NCI-H446 (cell line): Measurements from ENCODE around the gene CRTAP.
"Not testable (repeated sequence)": the region's sequence is repeated elsewhere in the genome, so short reads cannot be mapped to it uniquely, and the experiment has no call there.

Experiments
- DNase-seq, 2 experiments: peaks; one replicate each; lab custom pipeline; 2025; lab: John Stamatoyannopoulos, UW

Gene CRTAP

DNA sequence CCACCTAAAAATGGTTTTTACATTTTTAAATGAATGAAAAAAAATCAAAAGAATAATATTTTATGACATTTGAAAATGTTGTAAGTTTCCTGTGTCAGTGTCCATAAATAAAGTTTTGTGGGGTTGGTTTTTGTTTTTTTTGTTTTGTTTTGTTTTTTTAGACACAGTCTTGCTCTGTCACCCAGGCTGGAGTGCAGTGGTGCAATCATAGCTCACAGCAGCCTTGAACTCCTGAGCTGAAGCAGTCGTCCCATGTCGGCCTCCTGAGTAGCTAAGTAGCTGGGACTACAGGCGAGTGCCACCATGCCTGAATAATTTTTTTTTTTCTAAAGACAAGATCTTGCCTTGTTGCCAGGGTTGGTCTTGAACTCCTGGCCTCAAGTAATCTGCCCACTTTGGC, 14.1 kb upstream of the CRTAP start:
- no peak for DNase-seq

DNA sequence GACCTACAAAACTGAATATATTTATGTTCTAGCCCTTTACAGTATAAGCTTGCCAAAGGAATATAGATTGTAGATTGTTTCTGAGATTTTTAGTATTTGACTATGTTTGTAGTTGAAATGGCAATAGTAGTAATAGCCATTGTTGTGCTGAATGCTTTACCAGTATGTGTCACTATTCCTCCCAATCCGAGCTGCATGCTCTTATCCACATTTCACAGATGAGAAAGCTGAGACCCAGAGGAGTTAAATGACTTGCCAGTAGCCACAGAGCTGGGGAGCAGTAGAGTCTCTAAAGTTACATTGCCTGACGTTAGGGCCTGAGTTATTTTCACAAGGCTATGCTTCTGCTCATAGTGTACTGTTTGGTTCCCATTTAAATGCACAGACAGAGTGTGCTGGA, 13.6 kb upstream of the CRTAP start:
- DNase-seq, result no peak

DNA sequence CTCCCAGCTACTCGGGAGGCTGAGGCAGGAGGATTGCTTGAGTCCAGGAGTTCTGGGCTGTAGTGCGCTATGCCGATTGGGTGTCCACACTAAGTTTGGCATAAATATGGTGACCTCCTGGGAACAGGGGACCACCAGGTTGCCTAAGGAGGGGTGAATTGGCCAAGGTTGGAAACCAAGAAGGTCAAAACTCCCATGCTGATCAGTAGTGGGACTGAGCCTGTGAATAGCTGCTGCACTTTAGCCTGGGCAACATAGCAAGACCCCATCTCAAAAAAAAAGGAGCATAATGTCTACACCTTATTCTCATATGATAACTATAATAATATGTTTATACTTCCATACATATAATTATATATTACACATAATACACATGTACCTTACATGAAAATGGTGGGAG, 10.8 kb upstream of the CRTAP start:
- no peak for DNase-seq

- DNase-seq, result no peak
Observed at GRCh38 chr3:33103480-33103879, 10.3 kb upstream of the CRTAP start.

DNA sequence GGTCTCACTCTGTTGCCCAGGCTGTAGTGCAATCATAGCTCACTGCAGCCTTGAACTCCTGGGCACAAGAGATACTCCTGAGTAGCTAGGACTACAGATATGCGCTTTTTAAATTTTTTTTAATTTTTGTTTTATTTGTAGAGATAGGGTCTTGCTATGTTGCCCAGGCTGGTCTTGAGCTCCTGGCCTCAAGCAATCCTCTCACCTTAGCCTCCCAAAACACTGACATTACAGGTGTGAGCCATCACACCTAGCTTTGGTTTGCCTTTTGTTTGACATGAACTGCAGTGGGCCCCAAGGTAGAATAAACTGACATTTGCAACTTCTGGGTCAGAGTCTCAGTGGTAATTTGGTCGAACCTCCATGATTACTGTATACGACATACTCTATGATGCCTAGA, 9.0 kb upstream of the CRTAP start:
- no peak for DNase-seq

GRCh38 chr3:33105341-33105948, 8.4 kb upstream of the CRTAP start:
- no peak for DNase-seq

DNA sequence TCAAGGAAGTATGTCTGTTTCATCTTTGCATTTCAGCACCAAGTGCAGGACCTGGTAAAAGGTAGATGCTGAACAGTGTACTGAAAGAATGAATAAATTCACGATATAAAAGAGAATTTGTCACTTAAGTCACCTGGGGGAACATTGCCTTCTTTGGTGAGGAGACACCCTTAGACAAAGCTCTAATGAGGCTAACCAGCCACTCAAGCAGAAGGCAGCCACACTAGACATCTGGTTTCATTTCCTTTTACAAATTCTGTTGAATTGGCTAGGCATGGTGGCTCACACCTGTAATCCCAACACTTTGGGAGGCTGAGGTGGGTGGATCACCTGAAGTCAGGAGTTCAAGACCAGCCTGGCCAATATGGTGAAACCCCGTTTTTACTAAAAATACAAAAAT, 7.0 kb upstream of the CRTAP start:
- DNase-seq, result not testable (repeated sequence)

DNA sequence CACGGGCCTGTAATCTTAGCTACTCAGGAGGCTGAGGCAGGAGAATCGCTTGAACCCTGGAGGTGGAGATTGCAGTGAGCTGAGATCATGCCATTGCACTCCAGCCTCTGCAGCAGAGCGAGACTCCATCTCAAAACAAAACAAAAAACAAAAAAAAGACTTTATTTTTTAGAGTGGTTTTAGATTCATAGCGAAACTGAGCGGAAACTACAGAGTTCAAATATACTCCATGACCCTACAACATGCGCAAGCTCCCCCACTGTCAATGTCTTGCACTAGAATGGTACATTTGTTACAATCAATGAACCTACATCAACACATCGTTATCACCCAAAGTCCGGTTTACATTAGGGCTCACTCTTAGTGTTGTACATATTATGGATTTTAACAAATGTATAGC, 2.2 kb upstream of the CRTAP start:
- DNase-seq, result no peak

DNA sequence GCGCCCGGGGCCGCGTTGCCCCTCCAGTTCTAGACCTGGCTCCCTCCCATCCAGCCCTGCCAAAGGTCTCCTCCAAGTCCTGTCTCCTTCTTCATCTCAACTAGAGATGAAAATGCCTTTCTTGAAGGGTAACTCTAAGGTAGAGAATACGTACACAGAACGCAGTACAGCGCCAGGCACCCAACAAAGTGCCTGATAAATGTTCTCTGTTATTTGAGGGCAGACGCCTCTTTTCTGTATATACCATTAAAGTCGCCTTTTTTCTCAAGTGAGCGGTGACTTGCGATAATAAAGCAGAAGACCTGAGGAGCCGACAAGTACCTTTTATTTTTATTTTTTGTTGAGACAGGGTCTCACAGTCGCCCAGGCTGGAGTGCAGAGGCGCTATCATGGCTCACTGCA, 809 bp downstream of the CRTAP start:
- no peak for DNase-seq

GRCh38 chr3:33115024-33115768, 1.4 kb downstream of the CRTAP start:
- peak; percentile 21 to 63 for DNase-seq

DNA sequence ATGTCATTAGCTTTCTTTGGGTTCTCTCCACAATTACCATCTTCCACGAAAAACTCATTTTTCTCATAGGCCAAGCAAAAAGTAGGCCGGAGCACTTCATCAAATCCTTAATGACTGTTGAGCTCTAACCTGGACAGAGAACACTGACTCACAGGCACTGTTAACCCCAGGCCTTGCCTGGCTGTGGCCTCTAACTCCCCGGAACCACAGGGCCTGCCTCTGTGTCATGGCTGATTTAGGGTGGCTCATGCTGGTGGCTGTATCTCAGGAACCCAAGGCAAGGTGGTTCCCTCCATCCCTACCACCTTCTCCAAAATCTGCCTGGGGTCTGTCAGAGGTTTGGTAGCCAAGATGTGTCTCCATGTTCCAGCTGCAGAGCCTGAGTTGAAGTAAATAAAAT, 3.6 kb downstream of the CRTAP start:
- no peak for DNase-seq

DNA sequence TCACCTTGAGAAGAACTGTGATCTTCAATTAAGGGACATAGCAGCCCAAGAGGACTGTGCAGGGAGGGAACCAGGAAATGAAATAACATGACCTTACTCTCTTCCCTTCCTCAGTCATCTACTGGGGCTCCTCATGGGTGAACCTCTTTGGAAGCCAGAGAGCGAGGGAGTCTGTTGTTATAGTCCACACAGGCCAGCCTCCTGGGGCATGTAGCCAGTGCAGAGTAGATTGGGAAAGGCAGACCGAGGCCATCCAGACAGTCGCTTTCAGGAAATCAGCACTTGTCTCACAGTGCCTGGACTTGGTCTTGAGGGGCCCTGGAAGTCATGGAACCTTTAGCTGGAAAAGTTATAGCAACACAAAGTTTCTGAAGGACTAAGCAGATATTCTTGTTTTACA, 6.1 kb downstream of the CRTAP start:
- no peak for DNase-seq

DNA sequence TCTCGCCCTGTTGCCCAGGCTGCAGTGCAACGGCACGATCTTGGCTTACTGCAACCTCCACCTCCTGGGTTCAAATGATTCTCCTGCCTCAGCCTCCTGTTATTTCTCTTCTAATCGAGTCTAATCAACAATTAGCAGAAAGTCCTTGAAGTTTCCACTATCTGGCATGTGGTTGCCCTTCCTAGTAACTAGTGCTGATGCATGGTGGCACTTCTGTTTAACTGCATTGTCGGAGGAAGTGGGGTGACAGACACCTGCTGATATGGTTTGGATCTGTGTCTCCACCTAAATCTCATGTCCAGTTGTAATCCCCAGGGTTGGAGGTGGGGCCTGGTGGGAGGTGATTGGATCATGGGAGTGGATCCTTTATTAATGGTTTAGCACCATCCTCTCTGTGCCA, 9.2 kb downstream of the CRTAP start:
- DNase-seq, result no peak

DNA sequence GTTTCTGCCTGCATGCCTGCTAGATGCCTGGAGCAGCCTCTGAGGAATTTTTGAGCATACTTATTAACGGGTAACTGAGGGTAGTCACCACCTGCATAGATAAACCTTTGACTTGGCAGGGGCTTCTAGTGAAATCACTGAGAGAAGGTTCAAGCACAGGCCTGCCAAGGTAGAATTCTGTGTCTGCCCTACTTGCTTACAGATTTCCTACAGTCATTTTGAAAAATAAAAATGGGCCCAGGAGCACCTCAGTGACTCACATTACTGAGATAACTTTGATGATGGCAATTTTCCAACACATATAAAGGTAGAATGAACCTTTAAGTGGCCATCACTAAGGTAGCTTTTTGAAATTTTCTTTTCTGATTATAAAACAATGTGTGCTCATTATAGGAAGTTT, 10.8 kb downstream of the CRTAP start:
- DNase-seq, result no peak

DNA sequence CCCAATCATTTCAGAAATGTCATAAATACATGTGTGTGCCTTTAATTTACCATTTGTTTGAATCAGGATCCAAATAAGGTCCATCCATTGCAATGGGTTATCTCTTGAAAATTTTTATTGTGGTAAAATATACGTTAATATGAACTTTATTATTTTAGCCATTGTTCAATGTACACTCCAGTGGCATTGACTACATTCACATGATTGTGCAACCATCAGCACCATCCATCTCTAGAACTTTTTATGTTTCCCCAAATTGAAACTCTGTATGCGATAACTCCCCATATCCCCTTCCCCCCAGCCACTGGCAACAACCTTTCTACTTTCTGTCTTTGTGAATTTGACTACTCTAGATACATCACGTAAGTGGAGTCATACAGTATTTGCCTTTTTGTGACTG, 12.0 kb downstream of the CRTAP start:
- DNase-seq, result no peak

DNA sequence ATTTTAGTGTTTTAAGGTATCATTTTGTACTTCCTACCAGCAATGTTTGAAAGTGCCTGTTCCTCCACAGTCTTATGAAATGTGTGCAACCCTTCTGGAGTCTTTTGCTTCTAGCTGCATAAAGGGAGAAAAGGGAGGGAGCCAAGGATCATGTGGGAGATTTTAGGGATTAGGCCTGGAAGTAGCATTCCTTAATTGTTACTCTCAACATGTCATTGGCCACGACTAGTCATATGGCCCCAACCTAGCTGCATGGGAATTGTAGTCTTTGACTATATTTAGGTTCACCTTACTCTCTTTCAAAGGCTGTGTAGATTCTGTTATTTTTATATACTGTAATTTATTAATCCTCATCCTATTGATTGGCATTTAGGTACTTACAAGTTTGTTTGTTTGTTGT, 14.9 kb downstream of the CRTAP start:
- no peak for DNase-seq

GRCh38 chr3:33130144-33130543, 16.3 kb downstream of the CRTAP start:
- DNase-seq, result no peak

GRCh38 chr3:33131331-33132018, 17.7 kb downstream of the CRTAP start:
- DNase-seq, result peak in 1 of 2 experiments; percentile 45

DNA sequence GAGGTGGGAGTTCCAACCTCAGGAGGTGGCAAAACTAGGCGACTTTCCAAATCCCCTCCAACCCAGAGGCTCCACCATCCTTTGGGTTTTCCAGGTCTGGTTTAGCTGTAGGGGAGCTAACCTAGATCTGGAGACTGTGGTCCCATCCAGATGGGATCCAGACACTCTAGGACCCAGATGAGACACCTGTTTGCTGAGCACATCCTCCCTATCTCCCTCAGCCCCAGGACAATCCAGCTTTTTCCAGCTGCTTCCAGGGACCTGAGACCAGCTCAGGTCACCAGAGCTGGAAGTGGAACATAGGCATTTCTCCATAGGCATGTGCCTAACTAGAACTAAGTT, 18.2 kb downstream of the CRTAP start:
- DNase-seq, result no peak

- no peak for DNase-seq
Observed at GRCh38 chr3:33134026-33134625, 20.3 kb downstream of the CRTAP start.

DNA sequence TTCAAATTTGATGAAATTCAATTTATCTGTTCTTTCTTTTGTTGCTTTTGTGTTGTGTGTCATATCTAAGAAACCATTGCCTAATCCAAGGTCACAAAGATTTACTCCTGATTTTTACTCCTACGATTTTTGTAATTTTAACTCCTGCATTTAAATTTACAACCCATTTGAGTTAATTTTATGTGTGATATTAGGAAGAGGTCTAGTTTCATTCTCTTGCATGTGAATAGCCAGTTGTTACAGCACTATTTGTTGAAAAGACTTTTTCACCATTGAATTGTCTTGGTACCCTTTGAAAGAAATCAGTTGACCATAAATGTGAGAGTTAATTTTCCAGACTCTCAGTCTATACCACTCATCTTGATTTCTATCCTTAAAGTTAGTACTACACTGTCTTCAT, 23.9 kb downstream of the CRTAP start:
- DNase-seq, result no peak

- DNase-seq, result not testable (repeated sequence)
Observed at GRCh38 chr3:33139006-33139623, 25.3 kb downstream of the CRTAP start.

DNA sequence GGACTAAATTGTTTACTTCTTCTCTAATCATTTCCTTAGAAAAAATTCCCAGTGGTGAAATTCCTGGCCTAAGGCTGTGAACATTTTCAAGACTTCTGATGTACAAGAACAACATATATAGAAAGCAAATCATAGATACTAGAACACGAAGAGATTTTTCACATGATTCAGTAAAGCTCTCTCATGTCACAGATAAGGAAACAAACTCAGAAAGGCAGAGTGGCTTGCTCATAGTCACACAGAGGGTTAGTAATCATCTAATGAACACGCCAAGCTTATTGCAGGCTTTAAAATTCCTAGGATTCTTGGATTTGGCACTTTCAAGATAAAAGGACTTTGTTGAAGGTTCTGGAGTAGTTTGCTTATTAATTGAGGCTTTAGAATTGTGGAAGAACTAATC, 26.2 kb downstream of the CRTAP start:
- no peak for DNase-seq
